Panc1 (cell line): ENCODE results near the gene SKAP1. TPM values are rescaled to one million over a fixed set of nuclear protein-coding genes. Genes with fewer than 3 reads are reported as not detected.

Experiments
- ATAC-seq: fragments of 200-7000 bp; cut with Tn5 transposase; 2 replicates; pipeline ENCODE4 v1.9.1; 2020; ENCODE audit warnings: mild to moderate bottlenecking, moderate library complexity
- BruUV-seq: library from RNA; stranded (reverse); fragments of 400-500 nt; replicated peaks from 2 replicates; lab custom pipeline; 2021; lab: Mats Ljungman, UMichigan
- CTCF ChIA-PET: fragments of 300-600 bp; sonication (Branson Sonifier 250); formaldehyde crosslinking; loops from one replicate; lab custom pipeline; 2022; ENCODE audit warnings: antibody characterized with exemption; lab: Charles Lee
- POLR2A ChIA-PET: fragments of 300-600 bp; sonication (Branson Sonifier 250); formaldehyde crosslinking; loops from one replicate; lab custom pipeline; 2022; ENCODE audit warnings: antibody characterized with exemption; lab: Charles Lee
- DNase-seq: peaks from one replicate; pipeline ENCODE4 v3.0.0-alpha.2; 2010; ENCODE audit warnings: low read depth, low spot score
- H3K27ac ChIP-seq: 2 replicates; pipeline ENCODE4 v1.5.1; 2011; ENCODE audit warnings: mild to moderate bottlenecking, low read length, inconsistent platforms
- H3K27me3 ChIP-seq: fragments of 200-500 bp; sonication (Bioruptor generic); 2 replicates; pipeline ENCODE4 v1.6.0; 2014; ENCODE audit warnings: low read length, inconsistent platforms; ENCODE audit not compliant: control insufficient read depth, insufficient read depth
- H3K36me3 ChIP-seq: fragments of 200-500 bp; sonication (Bioruptor generic); 2 replicates; pipeline ENCODE4 v1.5.1; 2014; ENCODE audit warnings: inconsistent platforms, mild to moderate bottlenecking, low read length, moderate library complexity; ENCODE audit not compliant: control insufficient read depth, insufficient read depth
- H3K4me1 ChIP-seq: 2 replicates; pipeline ENCODE4 v1.5.1; 2011; ENCODE audit warnings: inconsistent platforms, mild to moderate bottlenecking, low read length, moderate library complexity; ENCODE audit not compliant: control insufficient read depth, insufficient read depth
- H3K4me3 ChIP-seq, 2 experiments: 2 replicates each; pipeline ENCODE4 v1.5.1; 2011 to 2012; ENCODE audit warnings: low read depth in 2 of 2, low read length in 2 of 2, mild to moderate bottlenecking in 2 of 2, inconsistent platforms in 1 of 2, moderate library complexity in 1 of 2
- H3K9me3 ChIP-seq: fragments of 200-500 bp; sonication (Bioruptor generic); 2 replicates; pipeline ENCODE4 v1.5.1; 2014; ENCODE audit warnings: low read depth, mild to moderate bottlenecking, inconsistent platforms, low read length, moderate library complexity; ENCODE audit not compliant: control insufficient read depth, insufficient read depth
- CTCF ChIP-seq: fragments of 450-650 bp; IDR thresholded peaks from 2 replicates; pipeline ENCODE4 v1.5.1; 2017; ENCODE audit warnings: mild to moderate bottlenecking
- POLR2AphosphoS5 ChIP-seq: IDR thresholded peaks from 2 replicates; pipeline ENCODE4 v1.6.1; 2012; ENCODE audit warnings: mild to moderate bottlenecking, low read depth, low read length, moderate library complexity
- REST ChIP-seq, 2 experiments: IDR thresholded peaks; 2 replicates each; pipeline ENCODE4 v1.6.1; 2011 to 2012; ENCODE audit warnings: low read depth in 2 of 2, control low read depth in 1 of 2, low read length in 1 of 2, mild to moderate bottlenecking in 1 of 2, moderate library complexity in 1 of 2; ENCODE audit not compliant: insufficient read depth in 1 of 2
- SIN3A ChIP-seq: IDR thresholded peaks from 2 replicates; pipeline ENCODE4 v1.6.1; 2012; ENCODE audit warnings: low read depth, mild to moderate bottlenecking, low read length, moderate library complexity, borderline replicate concordance; ENCODE audit not compliant: insufficient read depth
- TCF7L2 ChIP-seq: IDR thresholded peaks from 2 replicates; pipeline ENCODE4 v1.6.1; 2011; ENCODE audit warnings: mild to moderate bottlenecking, low read depth, low read length, inconsistent platforms
- in situ Hi-C: cut with HindIII; loops from 2 replicates; pipeline ENCODE4 v1.10.0; 2016; ENCODE audit warnings: low sequenced_read_pairs, low pct_unique_long_range_greater_than_20kb
- intact Hi-C: fragments of 100-400 bp; cut with micrococcal nuclease; formaldehyde crosslinking; loops from one replicate; pipeline ENCODE4 v1.10.0; 2022; ENCODE audit not compliant: unreplicated experiment
- total RNA-seq: library from RNA; stranded (reverse); gene quantifications from one replicate; pipeline ENCODE4 v1.2.1, GENCODE V29; 2021; ENCODE audit not compliant: unreplicated experiment

The SKAP1 gene
- total RNA-seq, 1 experiment from 2014 or later: 0.90 TPM

- no peak overlapping the region for H3K27ac ChIP-seq
- in situ Hi-C loops: no loop called here
- ChIA-PET POLR2A (no interaction called here), CTCF (interaction anchor here (0.8 to 0.9 kb wide), 2 partner anchors 71 to 554 kb away, joined by 3 to 4 read pairs; no protein-coding TSS in a partner anchor)
- no peaks in the 10 kb centered on the region for H3K27me3 ChIP-seq
- H3K4me1 ChIP-seq: peaks cover 7% of the 10 kb centered on the region
- BruUV-seq: no TSS peak
- no peaks in the 10 kb centered on the region for H3K36me3 ChIP-seq
- DNase-seq: no peak
- intact Hi-C loops: loop anchor here (10.0 kb wide), 1 partner anchor 124 kb away; no protein-coding TSS in a partner anchor
- ATAC-seq: peak; percentile 38; the same call in 1 of the 2 replicates
- H3K9me3 ChIP-seq: no peaks in the 10 kb centered on the region
- TF ChIP-seq CTCF: 0 out of 2 replicates have a peak, but pooled peaks have one; percentile 6
- no peak for TF ChIP-seq TCF7L2
- H3K4me3 ChIP-seq: no peak overlapping the region
Measured at GRCh38 chr17:48330421-48330820, 99.6 kb downstream of the SKAP1 start.

DNA sequence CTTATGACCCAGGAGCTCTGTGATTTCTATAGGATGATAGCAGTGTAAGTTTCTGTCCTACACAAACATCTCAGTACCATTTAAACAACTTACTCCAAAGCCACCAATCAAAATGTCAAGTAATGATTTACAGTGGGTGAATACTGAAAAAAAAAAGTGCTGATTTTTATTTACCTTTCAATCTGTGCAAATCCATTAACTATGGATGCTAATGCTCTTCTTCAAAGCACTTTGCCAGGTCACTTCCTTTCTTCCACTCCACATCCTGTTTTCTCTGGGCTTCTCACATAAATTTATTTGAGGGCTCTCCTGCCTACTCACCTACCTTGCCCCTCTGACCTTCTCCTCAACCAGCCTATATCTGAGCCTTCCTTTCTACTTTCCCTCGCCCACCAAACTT is 101.6 kb downstream of the SKAP1 start:
- intact Hi-C loops: no loop called here
- BruUV-seq: no TSS peak
- no peak for TF ChIP-seq TCF7L2
- no peak for TF ChIP-seq POLR2AphosphoS5
- Histone ChIP-seq H3K27me3 (no peaks in the 10 kb centered on the region), H3K36me3 (no peaks in the 10 kb centered on the region), H3K9me3 (no peaks in the 10 kb centered on the region), H3K27ac (no peak overlapping the region), H3K4me1 (peaks cover 7% of the 10 kb centered on the region), H3K4me3 (no peak overlapping the region)
- ATAC-seq: no peak
- ChIA-PET CTCF (interaction anchor here (0.5 kb wide), 1 partner anchor 69 kb away, joined by 3 read pairs; no protein-coding TSS in a partner anchor), POLR2A (no interaction called here)
- in situ Hi-C loops: no loop called here
- DNase-seq: no peak

DNA sequence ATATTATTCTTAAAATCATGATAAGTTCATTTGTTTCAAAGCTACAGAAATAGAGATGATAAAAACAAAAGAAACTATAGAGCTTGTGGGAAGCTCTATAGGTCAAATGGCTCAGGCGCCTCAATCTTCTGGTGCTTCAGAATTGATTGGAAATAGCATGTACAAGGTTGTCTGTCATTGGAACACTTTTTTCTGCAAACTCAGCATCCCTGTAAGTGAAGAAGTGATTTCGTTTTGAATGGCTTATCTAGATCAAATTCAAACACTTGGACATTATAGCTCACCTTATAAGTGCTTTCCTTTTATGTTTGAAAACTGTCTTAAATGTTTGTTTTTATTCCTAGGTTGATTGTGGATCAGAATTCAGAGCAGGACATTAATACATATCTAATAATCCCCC is 103.7 kb downstream of the SKAP1 start:
- in situ Hi-C loops: no loop called here
- POLR2A ChIA-PET: interaction anchor here (0.6 kb wide), 1 partner anchor 148 kb away, joined by 3 read pairs; no protein-coding TSS in a partner anchor
- no peak for TF ChIP-seq REST (IDR thresholded peaks at IDR 0.05; ENCODE audit: insufficient read depth in 1 of 2, low read depth in 2 of 2, low read length in 1 of 2)
- TF ChIP-seq CTCF: no peak
- no peak for TF ChIP-seq TCF7L2
- no peak for TF ChIP-seq SIN3A
- TF ChIP-seq POLR2AphosphoS5: no peak
- H3K9me3 ChIP-seq: no peaks in the 10 kb centered on the region
- no peaks in the 10 kb centered on the region for H3K4me1 ChIP-seq
- no peaks in the 10 kb centered on the region for H3K27me3 ChIP-seq
- no TSS peak for BruUV-seq
- no peak overlapping the region for H3K4me3 ChIP-seq
- no peaks in the 10 kb centered on the region for H3K36me3 ChIP-seq
- CTCF ChIA-PET: interaction anchor here (0.5 to 0.7 kb wide), 3 partner anchors 65 to 231 kb away, joined by 3 read pairs; no protein-coding TSS in a partner anchor
- intact Hi-C loops: no loop called here
- ATAC-seq (no peak), DNase-seq (no peak)
- H3K27ac ChIP-seq: no peak overlapping the region
